Keratinocyte (primary cell): Measurements from ENCODE around the gene CD177.

Experiments used
- EZH2 ChIP-seq: IDR thresholded peaks from one replicate; pipeline ENCODE4 v1.6.1; 2012; ENCODE audit warnings: inconsistent platforms, mild to moderate bottlenecking, low read length, moderate library complexity
- TF ChIP-seq, protein P1 (sequence below), 3 experiments: IDR thresholded peaks in 1 of 3; conservative IDR thresholded peaks in 1 of 3; optimal IDR thresholded peaks in 1 of 3; 2 replicates in 2 of 3; 3 replicates in 1 of 3; pipeline versions ENCODE3 to v1.5.1; 2011; ENCODE audit warnings: low read length in 3 of 3, mild to moderate bottlenecking in 3 of 3, moderate library complexity in 2 of 3, control low read depth in 1 of 3, inconsistent platforms in 1 of 3; ENCODE audit not compliant: insufficient read depth in 2 of 3; ENCODE audit errors: extremely low read depth in 1 of 3

- TF ChIP-seq, protein P1, sequence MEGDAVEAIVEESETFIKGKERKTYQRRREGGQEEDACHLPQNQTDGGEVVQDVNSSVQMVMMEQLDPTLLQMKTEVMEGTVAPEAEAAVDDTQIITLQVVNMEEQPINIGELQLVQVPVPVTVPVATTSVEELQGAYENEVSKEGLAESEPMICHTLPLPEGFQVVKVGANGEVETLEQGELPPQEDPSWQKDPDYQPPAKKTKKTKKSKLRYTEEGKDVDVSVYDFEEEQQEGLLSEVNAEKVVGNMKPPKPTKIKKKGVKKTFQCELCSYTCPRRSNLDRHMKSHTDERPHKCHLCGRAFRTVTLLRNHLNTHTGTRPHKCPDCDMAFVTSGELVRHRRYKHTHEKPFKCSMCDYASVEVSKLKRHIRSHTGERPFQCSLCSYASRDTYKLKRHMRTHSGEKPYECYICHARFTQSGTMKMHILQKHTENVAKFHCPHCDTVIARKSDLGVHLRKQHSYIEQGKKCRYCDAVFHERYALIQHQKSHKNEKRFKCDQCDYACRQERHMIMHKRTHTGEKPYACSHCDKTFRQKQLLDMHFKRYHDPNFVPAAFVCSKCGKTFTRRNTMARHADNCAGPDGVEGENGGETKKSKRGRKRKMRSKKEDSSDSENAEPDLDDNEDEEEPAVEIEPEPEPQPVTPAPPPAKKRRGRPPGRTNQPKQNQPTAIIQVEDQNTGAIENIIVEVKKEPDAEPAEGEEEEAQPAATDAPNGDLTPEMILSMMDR (optimal IDR thresholded peaks at IDR 0.05 in 1 of 3, IDR thresholded peaks at IDR 0.05 in 1 of 3, conservative IDR thresholded peaks at IDR 0.05 in 1 of 3; ENCODE audit: extremely low read depth in 1 of 3, insufficient read depth in 2 of 3, low read length in 3 of 3): no peak
- no peak for TF ChIP-seq EZH2
Observed at GRCh38 chr19:43412441-43412840, 59.0 kb downstream of the CD177 start.
